Activated CD8-positive, alpha-beta memory T cell treated with anti-CD3 and anti-CD28 coated beads, Interleukin-2, amount 10 ng/mL, durations not matched to agents 7 days and 5 days (primary cell): ENCODE measurements around the gene SPAG17. TPM values are rescaled to one million over a fixed set of nuclear protein-coding genes. Genes with fewer than 3 reads are reported as not detected.

Experiments
- ATAC-seq: fragments of 150-1000 bp; cut with Tn5 transposase; one replicate; pipeline ENCODE4 v1.10.0; 2021; ENCODE audit warnings: moderate library complexity
- CTCF ChIA-PET: fragments of 350-600 bp; sonication (Branson Sonifier 250); formaldehyde crosslinking; loops from one replicate; lab custom pipeline; 2021; ENCODE audit warnings: antibody characterized with exemption; lab: Charles Lee
- DNase-seq: peaks from one replicate; pipeline ENCODE4 v3.0.0-alpha.2; 2020
- H3K27ac Mint-ChIP-seq: one replicate; pipeline ENCODE4 v1.8.0; 2021; ENCODE audit warnings: mild to moderate bottlenecking, mixed read lengths
- H3K27me3 Mint-ChIP-seq: one replicate; pipeline ENCODE4 v1.8.0; 2021; ENCODE audit warnings: mixed read lengths
- H3K36me3 Mint-ChIP-seq: one replicate; pipeline ENCODE4 v1.8.0; 2021; ENCODE audit warnings: mild to moderate bottlenecking, mixed read lengths
- H3K4me1 Mint-ChIP-seq: one replicate; pipeline ENCODE4 v1.8.0; 2021; ENCODE audit warnings: mixed read lengths
- H3K4me3 Mint-ChIP-seq: one replicate; pipeline ENCODE4 v1.8.0; 2021; ENCODE audit warnings: mild to moderate bottlenecking, moderate library complexity, mixed read lengths
- H3K9me3 Mint-ChIP-seq: one replicate; pipeline ENCODE4 v1.8.0; 2022; ENCODE audit warnings: low read depth, mixed read lengths
- total RNA-seq, 2 experiments: library from RNA; stranded (reverse); gene quantifications; one replicate each; pipeline ENCODE4 v1.2.3, GENCODE V29; 2021

The SPAG17 gene
- total RNA-seq, 2 experiments from 2014 or later: not detected

- no peaks in the 10 kb centered on the region for H3K9me3 Mint-ChIP-seq
- no peaks in the 10 kb centered on the region for H3K27me3 Mint-ChIP-seq
- ATAC-seq (no peak), DNase-seq (no peak)
- CTCF ChIA-PET: no interaction called here
- H3K4me1 Mint-ChIP-seq: no peaks in the 10 kb centered on the region
- H3K27ac Mint-ChIP-seq: no peak overlapping the region
- no peaks in the 10 kb centered on the region for H3K36me3 Mint-ChIP-seq
- no peak overlapping the region for H3K4me3 Mint-ChIP-seq
Measured at GRCh38 chr1:118201524-118201923, 16.5 kb upstream of the SPAG17 start.

GRCh38 chr1:118200836-118201235, 15.8 kb upstream of the SPAG17 start:
- DNase-seq (no peak), ATAC-seq (no peak)
- Mint-ChIP-seq H3K36me3 (no peaks in the 10 kb centered on the region), H3K27ac (no peak overlapping the region), H3K4me3 (no peak overlapping the region), H3K27me3 (no peaks in the 10 kb centered on the region), H3K4me1 (no peaks in the 10 kb centered on the region), H3K9me3 (no peaks in the 10 kb centered on the region)
- CTCF ChIA-PET: no interaction called here

GRCh38 chr1:118190561-118190960, 5.5 kb upstream of the SPAG17 start:
- DNase-seq: no peak
- H3K27me3 Mint-ChIP-seq: no peaks in the 10 kb centered on the region
- no peak overlapping the region for H3K27ac Mint-ChIP-seq
- CTCF ChIA-PET: no interaction called here
- peaks cover 4% of the 10 kb centered on the region for H3K9me3 Mint-ChIP-seq
- no peak overlapping the region for H3K4me3 Mint-ChIP-seq
- no peaks in the 10 kb centered on the region for H3K4me1 Mint-ChIP-seq
- ATAC-seq: no peak
- H3K36me3 Mint-ChIP-seq: peaks cover under 1% of the 10 kb centered on the region

GRCh38 chr1:118189564-118189963, 4.5 kb upstream of the SPAG17 start:
- DNase-seq (no peak), ATAC-seq (no peak)
- Mint-ChIP-seq H3K27me3 (no peaks in the 10 kb centered on the region), H3K27ac (no peak overlapping the region), H3K4me1 (no peaks in the 10 kb centered on the region), H3K4me3 (no peak overlapping the region), H3K36me3 (peaks cover 2% of the 10 kb centered on the region), H3K9me3 (peaks cover 4% of the 10 kb centered on the region)
- CTCF ChIA-PET: interaction anchor here (0.6 kb wide), 1 partner anchor 230 kb away, joined by 3 read pairs; no protein-coding TSS in a partner anchor

GRCh38 chr1:118188411-118188810, 3.4 kb upstream of the SPAG17 start:
- H3K4me1 Mint-ChIP-seq: no peaks in the 10 kb centered on the region
- H3K27ac Mint-ChIP-seq: no peak overlapping the region
- peaks cover 4% of the 10 kb centered on the region for H3K9me3 Mint-ChIP-seq
- peaks cover 2% of the 10 kb centered on the region for H3K36me3 Mint-ChIP-seq
- CTCF ChIA-PET: no interaction called here
- no peak for ATAC-seq
- DNase-seq: no peak
- H3K4me3 Mint-ChIP-seq: no peak overlapping the region
- no peaks in the 10 kb centered on the region for H3K27me3 Mint-ChIP-seq

GRCh38 chr1:118186026-118186425, 998 bp upstream of the SPAG17 start:
- no peak overlapping the region for H3K27ac Mint-ChIP-seq
- no peaks in the 10 kb centered on the region for H3K4me1 Mint-ChIP-seq

GRCh38 chr1:118184739-118185083, 317 bp downstream of the SPAG17 start:
- no peak for DNase-seq
- Mint-ChIP-seq H3K27me3 (peaks cover 2% of the 10 kb centered on the region), H3K9me3 (no peaks in the 10 kb centered on the region), H3K36me3 (peaks cover 2% of the 10 kb centered on the region), H3K4me1 (no peaks in the 10 kb centered on the region), H3K27ac (no peak overlapping the region), H3K4me3 (no peak overlapping the region)
- CTCF ChIA-PET: no interaction called here
- ATAC-seq: no peak

More at GRCh38 chr1:118186026-118186425, 998 bp upstream of the SPAG17 start:
- DNase-seq: no peak
- Mint-ChIP-seq H3K27me3 (peaks cover 2% of the 10 kb centered on the region), H3K4me3 (no peak overlapping the region), H3K36me3 (peaks cover 2% of the 10 kb centered on the region), H3K9me3 (no peaks in the 10 kb centered on the region)
- ATAC-seq: no peak
- CTCF ChIA-PET: no interaction called here

- peaks cover 2% of the 10 kb centered on the region for H3K27me3 Mint-ChIP-seq
- CTCF ChIA-PET: no interaction called here
Measured at GRCh38 chr1:118183586-118183985, 1.4 kb downstream of the SPAG17 start.

GRCh38 chr1:118177998-118178397, 7.0 kb downstream of the SPAG17 start:
- Mint-ChIP-seq H3K9me3 (no peaks in the 10 kb centered on the region), H3K36me3 (no peaks in the 10 kb centered on the region), H3K27me3 (peaks cover 2% of the 10 kb centered on the region), H3K4me3 (no peak overlapping the region), H3K27ac (no peak overlapping the region), H3K4me1 (no peaks in the 10 kb centered on the region)
- CTCF ChIA-PET: no interaction called here
- ATAC-seq (no peak), DNase-seq (no peak)

More at GRCh38 chr1:118183586-118183985, 1.4 kb downstream of the SPAG17 start:
- H3K4me1 Mint-ChIP-seq: no peaks in the 10 kb centered on the region
- no peak for DNase-seq
- peaks cover 2% of the 10 kb centered on the region for H3K36me3 Mint-ChIP-seq
- no peak overlapping the region for H3K27ac Mint-ChIP-seq
- no peak for ATAC-seq
- no peaks in the 10 kb centered on the region for H3K9me3 Mint-ChIP-seq
- H3K4me3 Mint-ChIP-seq: no peak overlapping the region

- Mint-ChIP-seq H3K4me3 (no peak overlapping the region), H3K9me3 (no peaks in the 10 kb centered on the region), H3K36me3 (no peaks in the 10 kb centered on the region), H3K4me1 (no peaks in the 10 kb centered on the region), H3K27ac (no peak overlapping the region), H3K27me3 (no peaks in the 10 kb centered on the region)
- DNase-seq (no peak), ATAC-seq (no peak)
- CTCF ChIA-PET: no interaction called here
Measured at GRCh38 chr1:118169016-118169415, 16.0 kb downstream of the SPAG17 start.

GRCh38 chr1:118160806-118161205, 24.2 kb downstream of the SPAG17 start:
- no peaks in the 10 kb centered on the region for H3K9me3 Mint-ChIP-seq
- H3K36me3 Mint-ChIP-seq: no peaks in the 10 kb centered on the region
- no peak overlapping the region for H3K4me3 Mint-ChIP-seq
- H3K27ac Mint-ChIP-seq: no peak overlapping the region
- ATAC-seq (no peak), DNase-seq (no peak)
- H3K4me1 Mint-ChIP-seq: no peaks in the 10 kb centered on the region
- CTCF ChIA-PET: no interaction called here
- H3K27me3 Mint-ChIP-seq: no peaks in the 10 kb centered on the region

GRCh38 chr1:118159569-118159968, 25.5 kb downstream of the SPAG17 start:
- CTCF ChIA-PET: no interaction called here
- no peak overlapping the region for H3K27ac Mint-ChIP-seq
- no peaks in the 10 kb centered on the region for H3K27me3 Mint-ChIP-seq
- H3K9me3 Mint-ChIP-seq: no peaks in the 10 kb centered on the region
- H3K4me3 Mint-ChIP-seq: no peak overlapping the region
- H3K4me1 Mint-ChIP-seq: no peaks in the 10 kb centered on the region
- DNase-seq: no peak
- no peak for ATAC-seq
- H3K36me3 Mint-ChIP-seq: no peaks in the 10 kb centered on the region

GRCh38 chr1:118158924-118159323, 26.1 kb downstream of the SPAG17 start:
- Mint-ChIP-seq H3K36me3 (no peaks in the 10 kb centered on the region), H3K4me1 (no peaks in the 10 kb centered on the region), H3K27me3 (no peaks in the 10 kb centered on the region), H3K27ac (no peak overlapping the region), H3K4me3 (no peak overlapping the region), H3K9me3 (no peaks in the 10 kb centered on the region)
- DNase-seq (no peak), ATAC-seq (no peak)
- CTCF ChIA-PET: no interaction called here

GRCh38 chr1:118157506-118157905, 27.5 kb downstream of the SPAG17 start:
- no peaks in the 10 kb centered on the region for H3K27me3 Mint-ChIP-seq
- no peaks in the 10 kb centered on the region for H3K4me1 Mint-ChIP-seq
- no peaks in the 10 kb centered on the region for H3K9me3 Mint-ChIP-seq
- no peak overlapping the region for H3K27ac Mint-ChIP-seq
- no peaks in the 10 kb centered on the region for H3K36me3 Mint-ChIP-seq
- no peak overlapping the region for H3K4me3 Mint-ChIP-seq
- ATAC-seq (no peak), DNase-seq (no peak)
- CTCF ChIA-PET: no interaction called here

GRCh38 chr1:118155106-118155505, 29.9 kb downstream of the SPAG17 start:
- Mint-ChIP-seq H3K4me3 (no peak overlapping the region), H3K9me3 (no peaks in the 10 kb centered on the region), H3K36me3 (no peaks in the 10 kb centered on the region), H3K27me3 (no peaks in the 10 kb centered on the region), H3K4me1 (no peaks in the 10 kb centered on the region), H3K27ac (no peak overlapping the region)
- DNase-seq (no peak), ATAC-seq (no peak)
- CTCF ChIA-PET: interaction anchor here (0.6 kb wide), 1 partner anchor 368 kb away, joined by 3 read pairs; no protein-coding TSS in a partner anchor
